Amniotic stem cell (primary cell): ENCODE measurements around the gene TUT1.

ENCODE experiments used
- DNase-seq: peaks from one replicate; lab custom pipeline; 2025; lab: John Stamatoyannopoulos, UW

The TUT1 gene

GRCh38 chr11:62540804-62541701, 50.3 kb downstream of the TUT1 start:
- DNase-seq: no peak

GRCh38 chr11:62539238-62539925, 51.9 kb downstream of the TUT1 start:
- peak; percentile 58 for DNase-seq

GRCh38 chr11:62538470-62539237, 52.7 kb downstream of the TUT1 start:
- no peak for DNase-seq

- DNase-seq: no peak
These were observed 54.9 kb downstream of the TUT1 start for GRCh38 chr11:62536301-62536957.

GRCh38 chr11:62535802-62536201, 55.5 kb downstream of the TUT1 start:
- DNase-seq: no peak

- DNase-seq: no peak
These were observed 56.4 kb downstream of the TUT1 start for GRCh38 chr11:62534779-62535545.

- DNase-seq: no peak
These were observed 59.2 kb downstream of the TUT1 start for GRCh38 chr11:62532096-62532495.
